K562 (cell line): ENCODE measurements around the gene EVC.

Experiments
- MCM2 ChIP-seq: fragments of 450-650 bp; IDR thresholded peaks from 2 replicates; pipeline ENCODE4 v1.6.1; 2017; ENCODE audit warnings: low read depth, mild to moderate bottlenecking
- SP2 ChIP-seq: IDR thresholded peaks from 2 replicates; pipeline ENCODE4 v1.6.1; 2011; ENCODE audit warnings: mild to moderate bottlenecking, low read depth, low read length, moderate library complexity; ENCODE audit not compliant: poor library complexity, severe bottlenecking; ENCODE audit errors: extremely low read depth
- ZBED1 ChIP-seq: IDR thresholded peaks from 2 replicates; pipeline ENCODE4 v1.6.1; 2014
- ZNF124 ChIP-seq: sonication (generic); formaldehyde crosslinking; IDR thresholded peaks from 2 replicates; pipeline ENCODE4 v1.8.1; 2022; ENCODE audit warnings: missing genetic modification reagents
- ZNF263 ChIP-seq: sonication (generic); formaldehyde crosslinking; IDR thresholded peaks from 2 replicates; pipeline ENCODE4 v1.8.0; 2022; ENCODE audit warnings: mild to moderate bottlenecking, missing genetic modification reagents, borderline replicate concordance
- ZNF277 ChIP-seq: fragments of 250-450 bp; sonication (Bioruptor Pico); IDR thresholded peaks from 2 replicates; pipeline ENCODE4 v1.8.0; 2022; ENCODE audit warnings: inconsistent platforms, mild to moderate bottlenecking, moderate library complexity, borderline replicate concordance
- ZNF77 ChIP-seq: fragments of 250-450 bp; sonication (Bioruptor Pico); IDR thresholded peaks from 2 replicates; pipeline ENCODE4 v1.5.0; 2020
- TF ChIP-seq, protein P1 (sequence below), 3 experiments: IDR thresholded peaks in 2 of 3; conservative IDR thresholded peaks in 1 of 3; 2 replicates each; pipeline ENCODE4 v1.5.1; 2011 to 2012; ENCODE audit warnings: low read length in 3 of 3, mild to moderate bottlenecking in 3 of 3, control low read depth in 2 of 3, improper control_type of control experiment in 1 of 3, inconsistent platforms in 1 of 3, low read depth in 1 of 3, mixed read lengths in 1 of 3, moderate library complexity in 1 of 3; ENCODE audit not compliant: insufficient read depth in 2 of 3

DNA sequence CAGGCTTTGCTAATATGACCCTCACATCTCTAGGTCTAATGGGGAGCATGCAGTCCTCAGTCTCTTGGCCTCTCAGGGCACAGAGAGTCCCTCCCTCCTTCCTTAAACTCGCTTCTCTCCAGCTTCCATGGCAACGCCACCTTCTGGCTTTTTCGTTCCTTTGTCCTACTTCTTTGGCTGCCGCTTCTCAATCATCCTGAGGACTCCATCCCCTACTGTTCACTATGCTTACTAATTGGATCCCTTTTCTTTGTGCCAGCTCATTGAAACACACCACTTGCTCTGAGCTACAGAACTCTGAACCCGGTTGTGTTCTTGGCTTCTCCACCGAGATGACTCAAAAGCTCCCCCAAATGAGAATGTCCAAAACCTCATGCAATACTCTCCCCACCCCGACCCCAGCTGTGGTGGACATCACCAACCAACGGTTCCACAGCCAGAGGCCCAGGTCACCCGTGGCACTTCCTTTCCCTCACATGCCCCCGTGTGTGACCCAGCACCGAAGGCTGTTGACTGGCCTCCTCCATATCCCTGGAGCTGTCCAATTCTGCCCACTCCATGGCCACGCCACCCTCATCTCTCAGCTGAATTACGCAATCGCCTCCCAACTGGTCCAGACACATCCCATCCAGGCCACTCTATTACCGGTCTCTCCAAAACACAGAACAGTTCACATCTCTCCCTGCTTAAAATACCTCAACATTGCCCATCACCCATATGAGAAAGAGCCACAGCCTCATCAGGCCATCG, 147.2 kb downstream of the EVC start:
- TF ChIP-seq, protein P1, sequence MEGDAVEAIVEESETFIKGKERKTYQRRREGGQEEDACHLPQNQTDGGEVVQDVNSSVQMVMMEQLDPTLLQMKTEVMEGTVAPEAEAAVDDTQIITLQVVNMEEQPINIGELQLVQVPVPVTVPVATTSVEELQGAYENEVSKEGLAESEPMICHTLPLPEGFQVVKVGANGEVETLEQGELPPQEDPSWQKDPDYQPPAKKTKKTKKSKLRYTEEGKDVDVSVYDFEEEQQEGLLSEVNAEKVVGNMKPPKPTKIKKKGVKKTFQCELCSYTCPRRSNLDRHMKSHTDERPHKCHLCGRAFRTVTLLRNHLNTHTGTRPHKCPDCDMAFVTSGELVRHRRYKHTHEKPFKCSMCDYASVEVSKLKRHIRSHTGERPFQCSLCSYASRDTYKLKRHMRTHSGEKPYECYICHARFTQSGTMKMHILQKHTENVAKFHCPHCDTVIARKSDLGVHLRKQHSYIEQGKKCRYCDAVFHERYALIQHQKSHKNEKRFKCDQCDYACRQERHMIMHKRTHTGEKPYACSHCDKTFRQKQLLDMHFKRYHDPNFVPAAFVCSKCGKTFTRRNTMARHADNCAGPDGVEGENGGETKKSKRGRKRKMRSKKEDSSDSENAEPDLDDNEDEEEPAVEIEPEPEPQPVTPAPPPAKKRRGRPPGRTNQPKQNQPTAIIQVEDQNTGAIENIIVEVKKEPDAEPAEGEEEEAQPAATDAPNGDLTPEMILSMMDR (IDR thresholded peaks at IDR 0.05 in 2 of 3, conservative IDR thresholded peaks at IDR 0.05 in 1 of 3; ENCODE audit: insufficient read depth in 2 of 3, low read depth in 1 of 3, low read length in 3 of 3), result no peak
- TF ChIP-seq SP2, result no peak
- TF ChIP-seq ZBED1, result no peak
- TF ChIP-seq ZNF77, result no peak
- TF ChIP-seq ZNF277 (CRISPR knock-in tag), result no peak
- TF ChIP-seq MCM2, result no peak
- no peak for TF ChIP-seq ZNF124 (CRISPR knock-in tag)
- no peak for TF ChIP-seq ZNF263
